ENCODE measurements around the gene TSPAN15.
A peak's percentile ranks its signal among the peaks of the same experiment; 100 is the strongest.

Gene TSPAN15

GRCh38 chr10:69461243-69462025 lies 10.2 kb downstream of the TSPAN15 start:
- no peaks in the 10 kb centered on the region for H3K27me3 ChIP-seq (replicated peaks; ENCODE audit: control insufficient read depth, insufficient read depth, low read length)
- no peaks in the 10 kb centered on the region; the same call in 1 of the 2 replicates for H3K36me3 ChIP-seq (ENCODE audit: control insufficient read depth, insufficient read depth, low read length)
- TF ChIP-seq CTCF (IDR thresholded peaks at IDR 0.05; ENCODE audit: insufficient read depth, low read length, poor library complexity, severe bottlenecking), result no peak
- no peak for DNase-seq (ENCODE audit: extremely low read depth, insufficient read length)
- H3K4me3 ChIP-seq (replicated peaks; ENCODE audit: low read depth, low read length), result no peak overlapping the region

DNA sequence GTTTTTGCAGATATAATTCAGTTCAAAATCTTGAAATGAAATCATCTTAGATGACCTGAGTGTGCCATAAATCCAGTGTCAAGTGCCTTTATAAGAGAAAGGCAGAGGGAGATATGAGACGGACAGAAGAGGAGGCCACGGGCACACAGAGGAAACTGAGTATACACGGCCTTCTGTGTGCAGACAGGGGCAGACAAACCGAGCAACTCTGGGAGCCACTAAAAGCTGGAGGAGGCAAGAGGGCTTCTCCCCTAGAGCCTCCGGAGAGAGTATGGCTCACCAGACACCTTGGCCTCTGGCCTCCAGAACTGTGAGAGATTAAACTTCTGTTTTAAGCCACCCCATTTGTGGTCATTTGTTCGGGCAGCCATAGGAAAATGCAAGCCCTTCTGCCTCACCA lies 12.6 kb downstream of the TSPAN15 start:
- Histone ChIP-seq H3K27me3 (replicated peaks; ENCODE audit: control insufficient read depth, insufficient read depth, low read length) (no peaks in the 10 kb centered on the region), H3K36me3 (ENCODE audit: control insufficient read depth, insufficient read depth, low read length) (no peaks in the 10 kb centered on the region), H3K4me3 (replicated peaks; ENCODE audit: low read depth, low read length) (no peak overlapping the region)
- no peak for DNase-seq (ENCODE audit: extremely low read depth, insufficient read length)
- TF ChIP-seq CTCF (IDR thresholded peaks at IDR 0.05; ENCODE audit: insufficient read depth, low read length, poor library complexity, severe bottlenecking), result no peak

- Histone ChIP-seq H3K4me3 (replicated peaks; ENCODE audit: low read depth, low read length) (no peak overlapping the region), H3K36me3 (ENCODE audit: control insufficient read depth, insufficient read depth, low read length) (no peaks in the 10 kb centered on the region), H3K27me3 (replicated peaks; ENCODE audit: control insufficient read depth, insufficient read depth, low read length) (no peaks in the 10 kb centered on the region)
- no peak for DNase-seq (ENCODE audit: extremely low read depth, insufficient read length)
- TF ChIP-seq CTCF (IDR thresholded peaks at IDR 0.05; ENCODE audit: insufficient read depth, low read length, poor library complexity, severe bottlenecking), result no peak
Observed at GRCh38 chr10:69464401-69464800, 13.1 kb downstream of the TSPAN15 start.

DNA sequence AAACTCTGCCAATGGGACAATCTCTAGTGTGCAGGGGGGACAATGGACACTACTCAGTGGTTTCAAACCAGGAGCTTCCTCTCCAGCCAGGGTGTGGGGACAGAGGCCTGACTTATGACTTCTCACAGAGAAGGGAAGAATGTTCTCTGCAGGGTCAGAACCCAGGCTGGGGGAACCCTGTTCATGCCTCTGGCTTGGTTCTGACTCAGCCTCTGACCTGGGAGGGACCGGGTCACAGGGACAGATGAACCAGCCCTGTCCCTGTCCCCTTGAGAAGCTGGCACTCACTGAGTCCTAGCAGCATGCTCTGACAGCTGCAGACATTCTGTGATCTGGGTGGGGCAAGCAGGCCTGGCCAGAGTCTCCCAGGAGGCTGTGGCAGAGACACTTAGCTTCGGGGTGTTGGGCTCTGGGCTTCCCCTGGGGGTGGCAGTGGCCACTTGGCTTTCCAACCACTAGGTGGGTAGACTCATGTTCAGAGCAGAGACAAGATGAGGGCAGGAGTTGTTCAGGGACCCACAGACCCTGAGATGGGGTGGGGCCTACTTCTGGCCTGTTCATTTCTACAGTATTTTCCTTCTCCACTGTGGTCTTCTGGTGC lies 13.6 kb downstream of the TSPAN15 start:
- Histone ChIP-seq H3K27me3 (replicated peaks; ENCODE audit: control insufficient read depth, insufficient read depth, low read length) (no peaks in the 10 kb centered on the region), H3K4me3 (replicated peaks; ENCODE audit: low read depth, low read length) (no peak overlapping the region), H3K36me3 (ENCODE audit: control insufficient read depth, insufficient read depth, low read length) (no peaks in the 10 kb centered on the region)
- peak; percentile 8 for TF ChIP-seq CTCF (IDR thresholded peaks at IDR 0.05; ENCODE audit: insufficient read depth, low read length, poor library complexity, severe bottlenecking)
- DNase-seq (ENCODE audit: extremely low read depth, insufficient read length), result no peak

DNA sequence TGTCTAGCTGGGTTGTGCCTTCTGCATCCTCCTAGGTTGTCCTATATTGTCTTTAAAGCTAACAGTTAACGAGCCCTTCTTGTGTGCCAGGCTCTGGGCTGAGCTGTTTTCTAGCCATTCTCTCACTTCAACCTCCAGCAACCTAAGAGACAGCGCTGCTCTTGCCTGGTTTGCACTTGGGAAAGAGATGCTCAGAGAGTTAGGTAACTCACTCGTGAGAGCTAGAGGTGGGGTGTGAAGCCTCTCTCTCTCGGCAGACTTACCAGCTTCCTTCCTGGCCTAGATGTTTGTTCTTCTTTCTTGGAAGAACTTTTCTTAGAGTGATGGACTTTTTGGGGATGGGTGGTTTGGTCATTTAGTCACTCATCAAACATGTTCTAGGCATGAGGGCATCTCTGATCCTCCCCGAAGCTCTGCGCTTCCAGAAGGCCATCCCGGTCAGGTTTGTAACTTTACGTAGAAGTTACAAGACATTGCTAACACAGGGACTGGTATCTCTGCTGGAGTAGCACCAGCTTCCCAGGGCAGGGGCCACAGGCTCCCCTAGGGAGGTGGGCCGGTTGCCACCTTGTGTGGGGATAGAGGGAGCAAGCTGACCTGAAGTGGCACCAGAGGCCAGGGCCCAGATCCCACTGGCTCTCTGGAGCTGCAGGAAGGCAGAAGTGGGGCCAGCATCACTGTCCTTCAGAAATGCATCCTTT lies 14.3 kb downstream of the TSPAN15 start:
- no peak for DNase-seq (ENCODE audit: extremely low read depth, insufficient read length)
- Histone ChIP-seq H3K4me3 (replicated peaks; ENCODE audit: low read depth, low read length) (no peak overlapping the region), H3K36me3 (ENCODE audit: control insufficient read depth, insufficient read depth, low read length) (no peaks in the 10 kb centered on the region), H3K27me3 (replicated peaks; ENCODE audit: control insufficient read depth, insufficient read depth, low read length) (no peaks in the 10 kb centered on the region)
- TF ChIP-seq CTCF (IDR thresholded peaks at IDR 0.05; ENCODE audit: insufficient read depth, low read length, poor library complexity, severe bottlenecking), result no peak

All from GM06990 (cell line).